Choroid plexus epithelial cell (primary cell): ENCODE results near the gene ZCCHC3.

Source experiments
- DNase-seq: peaks from one replicate; pipeline ENCODE4 v3.0.0-alpha.2; 2010; ENCODE audit warnings: low read depth
- H3K4me3 ChIP-seq: 2 replicates; pipeline ENCODE4 v1.5.1; 2011; ENCODE audit warnings: low read depth, mild to moderate bottlenecking, control low read depth, low read length, moderate library complexity
- TF ChIP-seq, protein P1 (sequence below): conservative IDR thresholded peaks from 2 replicates; pipeline ENCODE4 v1.5.1; 2011; ENCODE audit warnings: low read depth, mild to moderate bottlenecking, control low read depth, inconsistent platforms, low read length, moderate library complexity

ZCCHC3 gene

DNA sequence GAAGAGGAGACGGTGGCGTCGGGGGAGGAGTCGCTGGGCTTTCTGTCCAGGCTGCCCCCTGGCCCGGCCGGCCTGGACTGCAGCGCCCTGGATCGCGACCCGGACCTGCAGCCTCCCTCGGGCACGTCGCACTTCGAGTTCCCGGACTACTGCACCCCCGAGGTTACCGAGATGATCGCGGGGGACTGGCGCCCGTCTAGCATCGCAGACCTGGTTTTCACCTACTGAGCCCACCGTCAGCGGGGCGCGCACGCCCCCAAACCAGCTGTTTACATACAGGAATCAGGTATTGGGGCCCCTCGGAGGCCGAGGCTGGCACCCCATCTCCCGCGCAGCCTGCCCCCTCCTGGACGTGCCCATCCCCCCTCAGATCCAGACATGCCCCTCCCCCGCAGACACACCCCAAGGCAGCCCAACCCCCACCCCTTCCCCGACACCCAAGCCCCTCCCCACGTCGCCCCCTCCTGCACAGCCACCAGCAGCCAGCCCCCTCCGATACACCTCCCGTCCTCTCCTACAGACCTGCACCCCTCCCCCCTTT is 29.3 kb downstream of the ZCCHC3 start:
- peak overlapping the region; percentile 78 for H3K4me3 ChIP-seq
- TF ChIP-seq, protein P1, sequence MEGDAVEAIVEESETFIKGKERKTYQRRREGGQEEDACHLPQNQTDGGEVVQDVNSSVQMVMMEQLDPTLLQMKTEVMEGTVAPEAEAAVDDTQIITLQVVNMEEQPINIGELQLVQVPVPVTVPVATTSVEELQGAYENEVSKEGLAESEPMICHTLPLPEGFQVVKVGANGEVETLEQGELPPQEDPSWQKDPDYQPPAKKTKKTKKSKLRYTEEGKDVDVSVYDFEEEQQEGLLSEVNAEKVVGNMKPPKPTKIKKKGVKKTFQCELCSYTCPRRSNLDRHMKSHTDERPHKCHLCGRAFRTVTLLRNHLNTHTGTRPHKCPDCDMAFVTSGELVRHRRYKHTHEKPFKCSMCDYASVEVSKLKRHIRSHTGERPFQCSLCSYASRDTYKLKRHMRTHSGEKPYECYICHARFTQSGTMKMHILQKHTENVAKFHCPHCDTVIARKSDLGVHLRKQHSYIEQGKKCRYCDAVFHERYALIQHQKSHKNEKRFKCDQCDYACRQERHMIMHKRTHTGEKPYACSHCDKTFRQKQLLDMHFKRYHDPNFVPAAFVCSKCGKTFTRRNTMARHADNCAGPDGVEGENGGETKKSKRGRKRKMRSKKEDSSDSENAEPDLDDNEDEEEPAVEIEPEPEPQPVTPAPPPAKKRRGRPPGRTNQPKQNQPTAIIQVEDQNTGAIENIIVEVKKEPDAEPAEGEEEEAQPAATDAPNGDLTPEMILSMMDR = peak; percentile 5
- DNase-seq = peak; percentile 20

DNA sequence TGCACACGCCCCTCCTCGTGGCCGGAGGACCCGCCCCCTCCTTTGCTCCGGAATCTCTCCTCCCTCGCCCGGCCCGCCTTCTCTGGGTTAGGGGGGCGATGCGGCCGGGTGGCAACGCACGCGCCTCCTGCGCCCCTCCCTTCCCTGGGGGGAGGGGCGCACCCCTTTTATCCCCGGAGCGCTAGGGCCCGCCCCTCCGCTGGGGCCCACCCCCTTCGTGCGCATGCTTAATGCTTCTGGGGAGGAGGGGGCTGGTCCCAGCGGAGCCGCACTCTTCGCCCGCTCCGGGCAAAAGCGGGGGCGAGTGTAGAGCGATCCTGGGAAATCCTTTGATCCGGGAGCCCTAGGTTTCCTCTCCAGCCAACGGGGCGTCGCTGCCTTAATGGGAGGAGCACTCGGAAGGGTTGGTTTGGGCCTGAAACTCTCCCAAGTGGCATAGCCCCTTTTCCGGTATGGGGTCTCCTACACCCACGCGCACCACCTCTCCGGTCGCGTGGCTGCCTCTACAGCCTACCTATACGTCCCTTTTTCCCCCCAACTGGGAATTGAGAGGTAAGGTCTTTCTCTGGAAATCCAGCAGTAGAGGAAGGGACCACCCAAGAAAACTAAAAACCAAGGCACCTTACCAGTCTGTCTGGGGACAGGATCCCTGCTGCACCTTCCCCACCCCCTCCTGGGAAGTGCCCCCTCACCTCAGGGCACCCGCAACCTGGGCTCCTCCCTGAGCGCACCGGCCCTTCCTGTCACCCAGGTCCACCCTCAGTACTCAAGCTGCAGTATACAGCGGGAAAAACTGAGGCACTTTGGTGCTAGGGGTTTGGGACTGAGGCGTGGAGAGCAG is 30.0 kb downstream of the ZCCHC3 start:
- peak; percentile 94 for DNase-seq
- peak overlapping the region; percentile 78 for H3K4me3 ChIP-seq
- TF ChIP-seq, protein P1 = no peak

DNA sequence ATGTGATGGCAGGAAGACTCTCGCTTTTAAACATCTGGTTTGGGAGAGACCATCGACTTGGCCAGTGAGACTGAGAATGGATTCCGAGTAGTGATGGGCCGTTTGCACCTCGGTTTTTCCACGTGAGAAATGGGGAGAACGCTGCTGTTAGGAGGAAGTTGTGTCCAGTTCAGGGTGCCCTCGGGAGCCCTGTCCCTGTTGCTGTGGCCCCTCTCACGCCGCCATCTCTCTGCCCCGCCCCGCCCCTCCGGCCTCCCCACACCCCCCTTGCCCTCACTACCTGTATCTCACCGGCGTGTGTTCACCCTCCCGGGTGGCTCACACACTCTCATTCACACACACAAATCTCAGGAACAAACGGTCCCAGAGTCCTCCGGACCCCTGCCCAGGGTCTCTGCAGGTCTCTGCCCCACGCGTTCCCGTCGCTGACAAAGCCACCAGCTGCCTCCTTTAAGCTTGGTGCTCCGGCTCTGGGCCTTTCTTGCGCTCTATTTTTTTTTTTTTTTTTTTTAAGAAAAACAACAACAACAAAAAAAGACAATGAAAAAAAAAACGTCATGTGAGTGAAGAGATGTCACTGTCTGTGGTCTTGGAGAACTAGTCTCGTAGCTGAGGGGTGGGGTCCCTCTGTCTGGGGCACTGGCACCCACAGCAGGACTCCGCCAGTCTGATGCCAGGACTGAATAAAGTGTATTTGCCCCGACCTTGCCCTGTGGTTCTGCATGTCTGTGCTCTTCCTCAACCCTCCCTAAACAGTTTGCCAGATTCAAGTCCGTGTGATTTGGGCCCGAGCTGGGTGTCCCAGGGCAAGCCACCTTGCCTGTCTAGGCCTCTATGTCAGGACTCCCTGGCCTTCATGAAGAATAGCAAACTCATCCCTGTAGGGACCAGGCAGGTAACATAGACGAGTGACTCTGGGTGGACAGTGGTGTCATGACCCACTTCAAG is 30.9 kb downstream of the ZCCHC3 start:
- TF ChIP-seq, protein P1 = no peak
- peak overlapping the region; percentile 78 for H3K4me3 ChIP-seq
- peak; percentile 37 for DNase-seq

DNA sequence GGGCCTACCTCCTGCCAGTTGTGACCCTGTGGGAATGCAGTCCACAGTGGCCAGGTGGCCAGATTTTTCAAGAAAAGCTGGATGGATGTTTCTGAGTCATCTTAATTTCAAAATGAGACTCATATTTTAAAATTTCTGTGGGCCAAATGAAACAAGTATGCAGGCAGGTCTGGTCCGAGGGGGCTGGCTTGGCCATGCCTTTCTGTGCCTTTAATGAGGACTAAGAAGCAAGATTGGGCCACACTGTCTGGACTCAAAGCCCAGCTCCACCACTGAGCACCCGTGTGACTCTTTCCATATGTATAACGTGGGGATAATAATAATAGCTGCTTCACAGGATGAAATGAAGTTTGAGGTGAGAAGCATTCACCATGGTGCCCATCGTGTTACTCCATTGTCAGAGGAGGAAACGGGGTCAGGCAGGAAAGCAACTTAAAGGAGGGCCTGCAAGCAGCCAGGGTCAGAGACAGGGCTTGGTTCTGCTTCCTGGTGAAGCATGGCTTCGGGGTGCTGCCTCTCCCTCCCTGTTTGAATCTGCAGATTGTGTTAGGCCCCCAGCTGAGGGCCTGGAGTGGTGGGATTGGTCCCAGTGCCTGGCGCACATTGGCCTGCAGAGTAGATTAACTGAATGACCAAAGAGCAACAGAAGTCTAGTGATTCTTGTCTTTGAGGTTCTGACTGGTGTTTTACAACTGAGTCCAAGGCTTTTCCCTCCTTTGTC is 31.8 kb downstream of the ZCCHC3 start:
- no peak overlapping the region for H3K4me3 ChIP-seq
- TF ChIP-seq, protein P1 = no peak
- DNase-seq = no peak

DNA sequence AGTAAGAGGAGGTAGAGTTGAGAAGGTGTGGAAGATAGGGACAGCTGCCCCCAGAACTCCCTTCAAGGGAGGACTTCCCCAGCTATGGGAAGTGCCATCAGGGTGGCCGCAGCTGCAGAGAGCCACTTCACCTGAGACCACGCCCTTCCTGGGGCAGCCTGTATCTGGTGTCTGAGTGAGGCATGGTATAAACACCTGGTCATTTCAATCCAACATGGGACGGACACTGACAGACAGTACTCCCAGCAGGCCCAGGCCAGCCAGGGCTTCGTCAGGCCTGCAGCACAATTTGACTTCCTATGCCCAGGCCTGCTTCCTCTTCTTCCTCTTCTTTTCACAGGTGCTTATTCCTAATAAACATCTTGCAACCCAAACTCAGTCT is 32.5 kb downstream of the ZCCHC3 start:
- DNase-seq = no peak
- TF ChIP-seq, protein P1 = no peak
- H3K4me3 ChIP-seq = no peak overlapping the region
